Measurements from ENCODE around the gene ITGA11. TPM values are rescaled to one million over a fixed set of nuclear protein-coding genes. Genes with fewer than 3 reads are reported as not detected.

The ITGA11 gene
- total RNA-seq, 1 donor from 2014 or later, result 0.53 TPM

DNA sequence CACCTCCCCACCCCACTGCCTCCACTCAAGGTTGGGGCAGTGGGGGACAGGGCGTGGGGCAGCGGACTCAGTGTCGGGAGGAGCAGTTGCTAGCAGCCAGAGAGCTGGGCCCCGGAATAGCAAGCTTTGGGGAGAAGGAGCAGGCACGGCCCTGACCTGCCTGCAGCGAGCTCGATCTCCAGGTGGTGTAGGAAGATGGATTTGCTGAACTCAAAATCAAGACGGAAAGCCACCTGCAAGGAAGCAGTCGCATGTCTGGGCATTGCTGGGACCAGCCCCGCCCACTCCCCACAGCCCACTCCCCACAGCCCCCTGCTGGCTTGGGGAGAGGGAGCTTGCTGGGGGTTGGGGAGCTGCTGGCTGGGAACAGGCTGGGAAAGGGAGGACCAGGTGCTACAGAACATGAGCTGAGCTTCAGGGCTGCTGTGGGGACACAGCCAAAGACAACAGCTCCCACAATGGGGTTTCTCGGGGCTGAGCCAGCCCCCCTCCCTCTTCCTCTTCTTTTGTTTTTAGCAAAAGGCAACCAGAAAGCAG lies 116.4 kb downstream of the ITGA11 start:
- Histone ChIP-seq H3K27me3 (ENCODE audit: control insufficient read depth, insufficient read depth, low read length) (no peaks in the 10 kb centered on the region), H3K4me3 (ENCODE audit: low read depth, low read length) (no peak overlapping the region), H3K36me3 (ENCODE audit: control insufficient read depth, insufficient read depth, low read length) (no peaks in the 10 kb centered on the region)
- DNase-seq (ENCODE audit: low read depth), result no peak
- TF ChIP-seq, protein P1, sequence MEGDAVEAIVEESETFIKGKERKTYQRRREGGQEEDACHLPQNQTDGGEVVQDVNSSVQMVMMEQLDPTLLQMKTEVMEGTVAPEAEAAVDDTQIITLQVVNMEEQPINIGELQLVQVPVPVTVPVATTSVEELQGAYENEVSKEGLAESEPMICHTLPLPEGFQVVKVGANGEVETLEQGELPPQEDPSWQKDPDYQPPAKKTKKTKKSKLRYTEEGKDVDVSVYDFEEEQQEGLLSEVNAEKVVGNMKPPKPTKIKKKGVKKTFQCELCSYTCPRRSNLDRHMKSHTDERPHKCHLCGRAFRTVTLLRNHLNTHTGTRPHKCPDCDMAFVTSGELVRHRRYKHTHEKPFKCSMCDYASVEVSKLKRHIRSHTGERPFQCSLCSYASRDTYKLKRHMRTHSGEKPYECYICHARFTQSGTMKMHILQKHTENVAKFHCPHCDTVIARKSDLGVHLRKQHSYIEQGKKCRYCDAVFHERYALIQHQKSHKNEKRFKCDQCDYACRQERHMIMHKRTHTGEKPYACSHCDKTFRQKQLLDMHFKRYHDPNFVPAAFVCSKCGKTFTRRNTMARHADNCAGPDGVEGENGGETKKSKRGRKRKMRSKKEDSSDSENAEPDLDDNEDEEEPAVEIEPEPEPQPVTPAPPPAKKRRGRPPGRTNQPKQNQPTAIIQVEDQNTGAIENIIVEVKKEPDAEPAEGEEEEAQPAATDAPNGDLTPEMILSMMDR (IDR thresholded peaks at IDR 0.05; ENCODE audit: insufficient read depth, low read length, severe bottlenecking), result no peak
- FAIRE-seq, result no peak

GRCh38 chr15:68315035-68315434 lies 116.9 kb downstream of the ITGA11 start:
- FAIRE-seq (no peak), DNase-seq (ENCODE audit: low read depth) (no peak)
- H3K4me3 ChIP-seq (ENCODE audit: low read depth, low read length), result no peak overlapping the region
- TF ChIP-seq, protein P1 (IDR thresholded peaks at IDR 0.05; ENCODE audit: insufficient read depth, low read length, severe bottlenecking), result no peak
- peaks cover 2% of the 10 kb centered on the region for H3K27me3 ChIP-seq (ENCODE audit: control insufficient read depth, insufficient read depth, low read length)
- no peaks in the 10 kb centered on the region for H3K36me3 ChIP-seq (ENCODE audit: control insufficient read depth, insufficient read depth, low read length)

GRCh38 chr15:68314563-68314962 lies 117.4 kb downstream of the ITGA11 start:
- TF ChIP-seq, protein P1 (IDR thresholded peaks at IDR 0.05; ENCODE audit: insufficient read depth, low read length, severe bottlenecking), result no peak
- H3K27me3 ChIP-seq (ENCODE audit: control insufficient read depth, insufficient read depth, low read length), result peaks cover 2% of the 10 kb centered on the region
- no peaks in the 10 kb centered on the region for H3K36me3 ChIP-seq (ENCODE audit: control insufficient read depth, insufficient read depth, low read length)
- DNase-seq (ENCODE audit: low read depth), result no peak
- FAIRE-seq, result no peak
- H3K4me3 ChIP-seq (ENCODE audit: low read depth, low read length), result no peak overlapping the region

DNA sequence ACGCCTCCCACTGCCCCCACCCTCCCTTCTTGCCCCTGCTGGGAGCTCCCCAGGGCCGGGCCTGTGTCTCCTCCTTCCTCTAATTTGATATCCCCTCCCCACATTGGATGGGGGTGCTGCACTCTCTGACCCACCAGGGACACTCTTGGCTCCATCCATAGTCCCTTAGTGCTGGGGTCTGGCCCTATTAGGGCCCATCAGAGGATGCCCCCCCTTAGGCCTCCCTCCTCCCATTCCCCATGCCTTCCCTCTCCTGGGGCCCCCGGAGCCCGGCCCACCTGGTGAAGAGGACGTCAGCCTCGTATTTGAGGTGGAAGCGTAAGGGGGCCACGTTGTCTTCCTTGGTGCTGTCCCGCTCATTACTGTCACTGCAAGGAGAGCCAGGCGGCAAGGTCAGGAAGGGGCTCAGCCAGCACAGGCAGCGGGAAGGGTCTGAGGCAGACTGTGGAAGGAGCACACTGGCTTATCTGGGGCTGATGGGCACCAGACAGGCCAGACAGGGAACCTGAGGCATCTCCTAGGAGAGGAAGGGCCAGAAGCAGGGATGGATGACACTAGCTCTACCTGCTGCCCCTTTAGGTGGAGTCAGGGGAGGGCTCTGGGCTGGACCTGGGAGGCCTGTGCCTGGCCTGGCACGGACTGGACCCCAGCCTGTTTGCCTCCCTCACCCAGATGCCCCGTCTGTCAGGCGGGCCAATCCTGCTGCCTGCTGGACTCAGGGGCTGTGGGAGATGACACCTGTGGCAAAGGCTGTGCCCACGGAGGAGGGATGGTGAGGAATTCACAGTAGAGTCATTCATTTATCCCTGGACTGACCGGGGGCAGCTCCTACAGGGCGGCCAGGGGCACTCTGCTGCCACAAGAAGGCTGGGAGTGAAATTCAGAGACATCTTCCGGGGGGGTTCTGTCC lies 118.2 kb downstream of the ITGA11 start:
- no peak for DNase-seq (ENCODE audit: low read depth)

GRCh38 chr15:68312701-68313204 lies 119.2 kb downstream of the ITGA11 start:
- FAIRE-seq (no peak), DNase-seq (ENCODE audit: low read depth) (peak; percentile 85)
- TF ChIP-seq, protein P1 (IDR thresholded peaks at IDR 0.05; ENCODE audit: insufficient read depth, low read length, severe bottlenecking), result no peak
- Histone ChIP-seq H3K27me3 (ENCODE audit: control insufficient read depth, insufficient read depth, low read length) (peaks cover 2% of the 10 kb centered on the region), H3K4me3 (ENCODE audit: low read depth, low read length) (no peak overlapping the region), H3K36me3 (ENCODE audit: control insufficient read depth, insufficient read depth, low read length) (no peaks in the 10 kb centered on the region)

More for the DNA sequence above, 118.2 kb downstream of the ITGA11 start:
- no peaks in the 10 kb centered on the region for H3K36me3 ChIP-seq (ENCODE audit: control insufficient read depth, insufficient read depth, low read length)
- FAIRE-seq, result no peak
- TF ChIP-seq, protein P1 (IDR thresholded peaks at IDR 0.05; ENCODE audit: insufficient read depth, low read length, severe bottlenecking), result no peak
- H3K27me3 ChIP-seq (ENCODE audit: control insufficient read depth, insufficient read depth, low read length), result peaks cover 2% of the 10 kb centered on the region
- no peak overlapping the region for H3K4me3 ChIP-seq (ENCODE audit: low read depth, low read length)
